Stimulated activated effector memory CD8-positive, alpha-beta T cell treated with anti-CD3 and anti-CD28 coated beads, Interleukin-12 subunit alpha, Interleukin-12 subunit beta, amount 100 ng/mL, for 72 hours (primary cell): ENCODE measurements around the gene ZNF66.
"Not testable (repeated sequence)": the region's sequence is repeated elsewhere in the genome, so short reads cannot be mapped to it uniquely, and the experiment has no call there.

Experiments
- ATAC-seq: fragments of 150-1000 bp; cut with Tn5 transposase; 2 replicates; pipeline ENCODE4 v1.10.0; 2021
- DNase-seq, 2 donors: peaks; one replicate each; pipeline ENCODE4 v3.0.0; 2021 to 2022; ENCODE audit warnings: low spot score in 2 of 2
- H3K27ac Mint-ChIP-seq: one replicate; pipeline ENCODE4 v1.8.0; 2022; ENCODE audit warnings: mild to moderate bottlenecking, mixed read lengths
- H3K36me3 Mint-ChIP-seq: one replicate; pipeline ENCODE4 v1.8.0; 2022; ENCODE audit warnings: mild to moderate bottlenecking, mixed read lengths
- H3K4me1 Mint-ChIP-seq: one replicate; pipeline ENCODE4 v1.8.0; 2022; ENCODE audit warnings: mixed read lengths
- H3K4me3 Mint-ChIP-seq: one replicate; pipeline ENCODE4 v1.8.0; 2022; ENCODE audit warnings: mild to moderate bottlenecking, mixed read lengths
- H3K9me3 Mint-ChIP-seq: one replicate; pipeline ENCODE4 v1.8.0; 2022; ENCODE audit warnings: mixed read lengths

ZNF66 gene

GRCh38 chr19:20776083-20777076, at the start of gene ZNF66:
Gene ZNF66, plus strand, starts transcription at chr19:20776304. Its CDS starts 144 bp downstream, at chr19:20776448.
- Mint-ChIP-seq H3K36me3 (peaks cover 29% of the 10 kb centered on the region), H3K4me1 (peaks cover 24% of the 10 kb centered on the region), H3K4me3 (peak within 1 kb of the TSS; percentile 98), H3K27ac (peak within 1 kb of the TSS; percentile 98), H3K9me3 (no peaks in the 10 kb centered on the region)
- ATAC-seq: peak; percentile 98
- DNase-seq: peak; percentile 88 to 96

DNA sequence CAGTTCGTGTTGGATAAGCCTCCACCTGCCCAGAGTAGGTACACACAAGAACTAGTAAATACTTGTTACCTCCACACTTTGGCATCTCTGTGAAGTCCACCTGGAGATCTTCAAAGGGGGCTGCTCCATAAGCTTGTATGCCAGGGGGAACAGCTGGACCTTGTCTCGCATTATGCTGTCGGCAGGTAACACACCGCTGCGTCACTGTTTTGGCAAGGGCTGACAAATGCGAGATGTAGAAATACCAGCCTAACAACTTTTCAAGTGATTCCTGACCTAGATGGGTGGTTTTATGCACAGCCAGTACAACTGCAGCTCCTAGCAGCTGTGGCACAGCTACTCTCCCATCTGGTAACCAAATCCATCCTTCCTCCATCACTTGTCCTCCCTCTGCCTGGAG, 25.9 kb upstream of the ZNF66 start:
- DNase-seq, ATAC-seq, H3K4me3 Mint-ChIP-seq, H3K27ac Mint-ChIP-seq, H3K4me1 Mint-ChIP-seq, H3K36me3 Mint-ChIP-seq, H3K9me3 Mint-ChIP-seq: not testable (repeated sequence)

- H3K36me3 Mint-ChIP-seq, H3K9me3 Mint-ChIP-seq, H3K4me1 Mint-ChIP-seq, H3K27ac Mint-ChIP-seq, DNase-seq, H3K4me3 Mint-ChIP-seq, ATAC-seq: not testable (repeated sequence)
These were observed 23.8 kb upstream of the ZNF66 start for GRCh38 chr19:20752291-20752690.

- not testable (repeated sequence) for H3K27ac Mint-ChIP-seq, DNase-seq, H3K4me1 Mint-ChIP-seq, ATAC-seq, H3K4me3 Mint-ChIP-seq, H3K36me3 Mint-ChIP-seq, H3K9me3 Mint-ChIP-seq
These were observed 6.8 kb upstream of the ZNF66 start for GRCh38 chr19:20769225-20769736.

- Mint-ChIP-seq H3K9me3 (no peaks in the 10 kb centered on the region), H3K36me3 (peaks cover 40% of the 10 kb centered on the region)
These were observed 11.7 kb downstream of the ZNF66 start for GRCh38 chr19:20787786-20788185.

DNA sequence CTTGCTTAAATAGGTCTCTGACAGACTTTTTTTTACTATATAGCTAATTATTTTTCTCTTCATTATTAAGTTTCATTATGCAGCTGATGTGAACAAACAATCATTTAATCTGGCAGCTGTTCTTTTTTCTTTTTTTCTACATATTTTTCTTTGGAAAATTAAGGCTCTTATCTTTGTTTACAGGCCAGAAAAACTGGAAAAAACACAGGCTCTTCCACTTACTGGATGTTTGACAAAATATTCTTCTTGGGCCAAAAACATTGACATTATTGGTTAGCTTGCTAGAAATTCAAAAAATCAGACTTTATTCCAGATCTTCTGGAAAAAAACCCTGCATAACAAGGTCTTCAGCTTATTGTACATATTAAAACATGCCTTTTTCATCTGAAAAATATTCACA, 15.7 kb downstream of the ZNF66 start:
- Mint-ChIP-seq H3K36me3 (peaks cover 46% of the 10 kb centered on the region), H3K9me3 (no peaks in the 10 kb centered on the region), H3K4me1 (no peaks in the 10 kb centered on the region), H3K27ac (no peak overlapping the region), H3K4me3 (no peak overlapping the region)
- no peak for DNase-seq
- ATAC-seq: no peak

More at GRCh38 chr19:20787786-20788185, 11.7 kb downstream of the ZNF66 start:
- Mint-ChIP-seq H3K4me3 (no peak overlapping the region), H3K27ac (no peak overlapping the region), H3K4me1 (no peaks in the 10 kb centered on the region)
- no peak for ATAC-seq
- no peak for DNase-seq

GRCh38 chr19:20806311-20807262, 30.5 kb downstream of the ZNF66 start:
- H3K4me3 Mint-ChIP-seq, DNase-seq, ATAC-seq, H3K4me1 Mint-ChIP-seq, H3K27ac Mint-ChIP-seq: not testable (repeated sequence)
- H3K9me3 Mint-ChIP-seq: peaks cover 35% of the 10 kb centered on the region
- peaks cover 28% of the 10 kb centered on the region for H3K36me3 Mint-ChIP-seq

DNA sequence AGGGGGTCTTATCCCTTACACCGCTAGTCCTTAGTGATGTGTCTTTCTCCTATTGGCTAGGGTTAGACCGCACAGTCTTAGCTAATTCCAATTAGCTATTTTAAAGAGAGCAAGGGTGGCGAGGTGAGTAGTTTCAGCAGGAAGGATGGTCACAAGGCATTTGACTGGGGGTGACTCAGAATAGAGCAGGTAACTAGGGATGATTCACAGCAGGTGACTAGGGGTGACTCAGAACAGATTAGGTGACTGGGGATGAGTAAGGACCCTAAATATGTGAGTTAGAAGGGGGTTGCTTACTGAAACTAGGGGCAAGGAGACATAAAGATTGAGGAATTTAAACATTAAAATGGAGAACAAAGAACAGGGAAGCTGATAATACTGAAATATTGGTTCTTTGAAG, 64.3 kb downstream of the ZNF66 start:
- Mint-ChIP-seq H3K4me1 (no peaks in the 10 kb centered on the region), H3K9me3 (peaks cover 19% of the 10 kb centered on the region), H3K27ac (no peak overlapping the region), H3K36me3 (no peaks in the 10 kb centered on the region), H3K4me3 (no peak overlapping the region)
- ATAC-seq: no peak
- no peak for DNase-seq
